GM12801 (cell line): Measurements from ENCODE around the gene SMYD1.

Source experiments
- CTCF ChIP-seq: IDR thresholded peaks from one replicate; pipeline ENCODE4 v1.5.1; 2011; ENCODE audit warnings: control low read depth; ENCODE audit not compliant: insufficient read length; ENCODE audit errors: extremely low read depth

Gene SMYD1

GRCh38 chr2:88051792-88052191 is 15.8 kb upstream of the SMYD1 start:
- TF ChIP-seq CTCF = no peak

- no peak for TF ChIP-seq CTCF
Observed at GRCh38 chr2:88053296-88053695, 14.3 kb upstream of the SMYD1 start.

GRCh38 chr2:88053934-88054781 is 13.5 kb upstream of the SMYD1 start:
- no peak for TF ChIP-seq CTCF

- TF ChIP-seq CTCF = no peak
Observed at GRCh38 chr2:88054782-88055370, 12.7 kb upstream of the SMYD1 start.

- no peak for TF ChIP-seq CTCF
Observed at GRCh38 chr2:88055371-88056128, 12.1 kb upstream of the SMYD1 start, which contains the start of gene KRCC1. Gene KRCC1 (minus strand): TSS chr2:88055783. CDS start chr2:88028563, 27,220 bp downstream.

GRCh38 chr2:88057437-88057844 is 10.2 kb upstream of the SMYD1 start:
- TF ChIP-seq CTCF = no peak

GRCh38 chr2:88058191-88058590 is 9.4 kb upstream of the SMYD1 start:
- TF ChIP-seq CTCF = no peak
